Measurements from ENCODE around the gene WIPF1. TPM values are rescaled to one million over a fixed set of nuclear protein-coding genes. Genes with fewer than 3 reads are reported as not detected.

The WIPF1 gene
- polyA plus RNA-seq, 1 of the 3 experiments (the other 2 are of a cell fraction): 56.7 TPM

- no peak for TF ChIP-seq MEF2A (IDR thresholded peaks at IDR 0.05; ENCODE audit: borderline replicate concordance, low read depth)
- no peak for TF ChIP-seq TAF1 (IDR thresholded peaks at IDR 0.05; ENCODE audit: borderline replicate concordance, low read depth, low read length)
- no peak for TF ChIP-seq USF2 (IDR thresholded peaks at IDR 0.05; ENCODE audit: borderline replicate concordance, low read depth, low read length)
- TF ChIP-seq MXI1 (IDR thresholded peaks at IDR 0.05; ENCODE audit: low read depth, low read length): no peak
- TF ChIP-seq FOXM1 (IDR thresholded peaks at IDR 0.05; ENCODE audit: low read depth): no peak
- no peak for TF ChIP-seq NRF1 (IDR thresholded peaks at IDR 0.05; ENCODE audit: low read depth, low read length)
- TF ChIP-seq IRF3 (IDR thresholded peaks at IDR 0.05; ENCODE audit: low read depth, low read length): no peak
- TF ChIP-seq JUND (IDR thresholded peaks at IDR 0.05): no peak
Observed at GRCh38 chr2:174615871-174616436, 18.4 kb upstream of the WIPF1 start (continued).

- H3K79me2 ChIP-seq (ENCODE audit: insufficient read depth): peaks cover 27% of the 10 kb centered on the region
- H3K27me3 ChIP-seq (ENCODE audit: insufficient read depth): no peaks in the 10 kb centered on the region
- TF ChIP-seq CHD2 (IDR thresholded peaks at IDR 0.05; ENCODE audit: low read length, partially characterized antibody) (no peak), EP300 (IDR thresholded peaks at IDR 0.05; ENCODE audit: borderline replicate concordance in 1 of 2, low read depth in 1 of 2, low read length in 1 of 2) (no peak), TCF12 (IDR thresholded peaks at IDR 0.05) (no peak), TEAD4 (IDR thresholded peaks at IDR 0.05; ENCODE audit: borderline replicate concordance, insufficient read depth) (no peak), POLR2AphosphoS5 (IDR thresholded peaks at IDR 0.05; ENCODE audit: low read depth, low read length) (no peak), NFIC (IDR thresholded peaks at IDR 0.05; ENCODE audit: borderline replicate concordance) (no peak), JUND (IDR thresholded peaks at IDR 0.05) (no peak)
- no peaks in the 10 kb centered on the region; the same call in 1 of the 2 replicates for H4K20me1 ChIP-seq (ENCODE audit: insufficient read depth)
- H3K27ac ChIP-seq (ENCODE audit: low read depth in 2 of 2, low read length in 1 of 2): no peak overlapping the region
- no peak overlapping the region for H3K9ac ChIP-seq
- no peaks in the 10 kb centered on the region for H3K9me3 ChIP-seq
- H3K4me3 ChIP-seq (ENCODE audit: low read depth in 2 of 2, low read length in 1 of 2): no peak overlapping the region
- ChIA-PET CTCF (interaction anchor here (0.8 to 1.5 kb wide), 3 partner anchors 36 to 151 kb away, joined by 3 read pairs; no protein-coding TSS in a partner anchor), POLR2A (interaction anchor here (0.6 to 0.7 kb wide), 2 partner anchors 78 to 243 kb away, joined by 3 read pairs; no protein-coding TSS in a partner anchor)
- no peaks in the 10 kb centered on the region for H3K9me2 ChIP-seq
- H3K4me1 ChIP-seq (ENCODE audit: control insufficient read depth in 1 of 2, insufficient read depth in 2 of 2, low read depth in 1 of 2, low read length in 1 of 2): peaks cover 14 to 15% of the 10 kb centered on the region in 2 experiments; a peak in 3 of 4 replicates
- H2AFZ ChIP-seq (ENCODE audit: low read depth): no peak overlapping the region
- no peak overlapping the region for H3K4me2 ChIP-seq
- 65% methylated on average over 4 of the region's 4 CpGs for WGBS (ENCODE audit: low lambda C conversion rate)
- peaks cover 25% of the 10 kb centered on the region for H3F3A ChIP-seq (replicated peaks; ENCODE audit: insufficient read depth)
- peaks cover 14 to 17% of the 10 kb centered on the region in 2 experiments for H3K36me3 ChIP-seq (replicated peaks in 1 of 2; ENCODE audit: control insufficient read depth in 1 of 2, insufficient read depth in 2 of 2, low read length in 1 of 2)
- DNase-seq: no peak
Observed at GRCh38 chr2:174614261-174614660, 16.7 kb upstream of the WIPF1 start.
